IMR-90 (cell line): Measurements from ENCODE around the gene CRB1. TPM values are rescaled to one million over a fixed set of nuclear protein-coding genes. Genes with fewer than 3 reads are reported as not detected.

Experiments used
- ATAC-seq: fragments of 200-7000 bp; cut with Tn5 transposase; 2 replicates; pipeline ENCODE4 v1.9.1; 2020; ENCODE audit warnings: low read depth, mild to moderate bottlenecking, moderate library complexity
- BruUV-seq: library from RNA; stranded (reverse); fragments of 400-500 nt; replicated peaks from 2 replicates; lab custom pipeline; 2021; lab: Mats Ljungman, UMichigan
- CTCF ChIA-PET: fragments of 300-600 bp; formaldehyde crosslinking; extraction: SDS; loops from one replicate; lab custom pipeline; 2021; ENCODE audit warnings: antibody characterized with exemption; lab: Yijun Ruan, JAX
- POLR2A ChIA-PET: fragments of 300-600 bp; sonication (Branson Sonifier 250); formaldehyde crosslinking; loops from one replicate; lab custom pipeline; 2022; ENCODE audit warnings: antibody characterized with exemption; ENCODE audit not compliant: unreplicated experiment; lab: Charles Lee
- DNase-seq: peaks from one replicate; pipeline ENCODE4 v3.0.0; 2013
- H2AFZ ChIP-seq: replicated peaks from 2 replicates; pipeline ENCODE3; 2013; ENCODE audit warnings: low read length, mild to moderate bottlenecking; ENCODE audit not compliant: poor library complexity
- H2AK5ac ChIP-seq: 2 replicates; pipeline ENCODE4 v1.6.1; 2013; ENCODE audit warnings: low read depth, low read length, inconsistent platforms
- H2AK9ac ChIP-seq: replicated peaks from 2 replicates; pipeline ENCODE3; 2013; ENCODE audit warnings: mild to moderate bottlenecking, low read depth, low read length, moderate library complexity; ENCODE audit not compliant: poor library complexity
- H2BK120ac ChIP-seq: 2 replicates; pipeline ENCODE4 v1.6.1; 2013; ENCODE audit warnings: low read depth, low read length, inconsistent platforms
- H2BK15ac ChIP-seq: 3 replicates; pipeline ENCODE4 v1.6.1; 2013; ENCODE audit warnings: low read depth, low read length, inconsistent platforms
- H2BK20ac ChIP-seq: 2 replicates; pipeline ENCODE4 v1.6.1; 2013; ENCODE audit warnings: low read depth, mild to moderate bottlenecking, inconsistent platforms, low read length, moderate library complexity
- H2BK5ac ChIP-seq: 2 replicates; pipeline ENCODE4 v1.6.1; 2013; ENCODE audit warnings: mild to moderate bottlenecking, low read depth, low read length, inconsistent platforms; ENCODE audit not compliant: poor library complexity, severe bottlenecking
- H3K14ac ChIP-seq: replicated peaks from 2 replicates; pipeline ENCODE4 v1.6.1; 2013; ENCODE audit warnings: low read depth, low read length, inconsistent platforms
- H3K18ac ChIP-seq: 2 replicates; pipeline ENCODE4 v1.6.1; 2013; ENCODE audit warnings: low read depth, low read length, control low read depth
- H3K23ac ChIP-seq: 2 replicates; pipeline ENCODE4 v1.6.1; 2013; ENCODE audit warnings: low read depth, low read length, inconsistent platforms
- H3K27ac ChIP-seq: 2 replicates; pipeline ENCODE4 v1.5.1; 2013; ENCODE audit warnings: mild to moderate bottlenecking, control low read depth, low read length; ENCODE audit not compliant: insufficient read depth
- H3K27me3 ChIP-seq: 2 replicates; pipeline ENCODE4 v1.6.1; 2013; ENCODE audit warnings: low read length; ENCODE audit not compliant: control insufficient read depth, insufficient read depth
- H3K36me3 ChIP-seq: 2 replicates; pipeline ENCODE4 v1.6.1; 2013; ENCODE audit warnings: low read length, mixed read lengths; ENCODE audit not compliant: control insufficient read depth, insufficient read depth
- H3K4ac ChIP-seq: 2 replicates; pipeline ENCODE4 v1.6.1; 2013; ENCODE audit warnings: low read depth, low read length, inconsistent platforms
- H3K4me1 ChIP-seq: 2 replicates; pipeline ENCODE4 v1.6.1; 2013; ENCODE audit warnings: low read length, mixed read lengths; ENCODE audit not compliant: control insufficient read depth, insufficient read depth
- H3K4me2 ChIP-seq: 2 replicates; pipeline ENCODE4 v1.6.1; 2013; ENCODE audit warnings: low read depth, mild to moderate bottlenecking, control low read depth, low read length, moderate library complexity
- H3K4me3 ChIP-seq: 2 replicates; pipeline ENCODE4 v1.5.1; 2013; ENCODE audit warnings: low read depth, mild to moderate bottlenecking, control low read depth, low read length, moderate library complexity; ENCODE audit not compliant: insufficient read depth
- H3K56ac ChIP-seq: 2 replicates; pipeline ENCODE4 v1.6.1; 2013; ENCODE audit warnings: low read length, inconsistent platforms; ENCODE audit not compliant: insufficient read depth; ENCODE audit errors: extremely low read depth
- H3K79me1 ChIP-seq, 2 experiments: 2 replicates each; pipeline ENCODE4 v1.6.1; 2013; ENCODE audit warnings: low read length in 2 of 2, inconsistent platforms in 1 of 2, low read depth in 1 of 2
- H3K9ac ChIP-seq: 2 replicates; pipeline ENCODE4 v1.6.1; 2013; ENCODE audit warnings: low read depth, low read length, control low read depth
- H3K9me1 ChIP-seq: 2 replicates; pipeline ENCODE4 v1.6.1; 2013; ENCODE audit warnings: low read length, inconsistent platforms; ENCODE audit not compliant: insufficient read depth
- H3K9me3 ChIP-seq: 2 replicates; pipeline ENCODE4 v1.6.1; 2013; ENCODE audit warnings: low read length; ENCODE audit not compliant: control insufficient read depth, insufficient read depth
- H4K20me1 ChIP-seq: 2 replicates; pipeline ENCODE4 v1.6.1; 2013; ENCODE audit warnings: low read length, inconsistent platforms; ENCODE audit not compliant: insufficient read depth
- H4K5ac ChIP-seq: 2 replicates; pipeline ENCODE4 v1.6.1; 2013; ENCODE audit warnings: mild to moderate bottlenecking, low read depth, low read length, control low read depth
- H4K8ac ChIP-seq, 2 experiments: 2 replicates each; pipeline ENCODE4 v1.6.1; 2013; ENCODE audit warnings: low read depth in 2 of 2, low read length in 2 of 2, control low read depth in 1 of 2, inconsistent platforms in 1 of 2
- H4K91ac ChIP-seq: 2 replicates; pipeline ENCODE4 v1.6.1; 2013; ENCODE audit warnings: low read depth, low read length, inconsistent platforms; ENCODE audit not compliant: insufficient read depth
- FOS ChIP-seq: fragments of 150-350 bp; IDR thresholded peaks from 2 replicates; pipeline ENCODE4 v1.6.1; 2016; ENCODE audit warnings: low read depth, low read length
- RFX5 ChIP-seq: IDR thresholded peaks from 2 replicates; pipeline ENCODE4 v1.8.0; 2012; ENCODE audit warnings: low read depth, mild to moderate bottlenecking, low read length, moderate library complexity
- SMC3 ChIP-seq: fragments of 150-350 bp; IDR thresholded peaks from 2 replicates; pipeline ENCODE4 v1.6.1; 2016; ENCODE audit warnings: low read depth, mild to moderate bottlenecking, antibody characterized with exemption, low read length, moderate library complexity
- WGBS, 2 experiments: methylation state at CpG; one replicate each; pipeline versions ENCODE4 v1.1.5 to v1.1.7; 2013; ENCODE audit warnings: missing lambda C conversion rate in 2 of 2; ENCODE audit not compliant: insufficient read length in 1 of 2; ENCODE audit errors: extremely low coverage in 2 of 2; 5-methylcytosine and 5-hydroxymethylcytosine counted together
- dilution Hi-C: fragments of 300-500 bp; cut with HindIII; formaldehyde crosslinking; loops from one replicate; pipeline ENCODE4 v1.14.3; 2018; ENCODE audit warnings: low sequenced_read_pairs; ENCODE audit not compliant: unreplicated experiment
- in situ Hi-C: fragments of 300-500 bp; cut with MboI; formaldehyde crosslinking; loops from 3 replicates; pipeline ENCODE4 v1.14.3; 2019; ENCODE audit warnings: low sequenced_read_pairs, inconsistent platforms, mixed read lengths
- intact Hi-C: fragments of 100-400 bp; cut with micrococcal nuclease; formaldehyde crosslinking; loops from 2 replicates; pipeline ENCODE4 v1.10.0; 2022
- polyA plus RNA-seq, 3 experiments: library from polyadenylated mRNA; depleted of rRNA; stranded (reverse); fragments of >200 nt; gene quantifications; 2 replicates each; pipeline ENCODE4 v1.2.3, GENCODE V29; 2012; ENCODE audit warnings: low replicate concordance in 1 of 3
- total RNA-seq: library from RNA; depleted of rRNA; stranded (reverse); fragments of >200 nt; gene quantifications from 2 replicates; pipeline ENCODE4 v1.2.3, GENCODE V29; 2012

The CRB1 gene
- total and polyA plus RNA-seq, 2 of the 4 experiments (the other 2 are of a cell fraction) = not detected

DNA sequence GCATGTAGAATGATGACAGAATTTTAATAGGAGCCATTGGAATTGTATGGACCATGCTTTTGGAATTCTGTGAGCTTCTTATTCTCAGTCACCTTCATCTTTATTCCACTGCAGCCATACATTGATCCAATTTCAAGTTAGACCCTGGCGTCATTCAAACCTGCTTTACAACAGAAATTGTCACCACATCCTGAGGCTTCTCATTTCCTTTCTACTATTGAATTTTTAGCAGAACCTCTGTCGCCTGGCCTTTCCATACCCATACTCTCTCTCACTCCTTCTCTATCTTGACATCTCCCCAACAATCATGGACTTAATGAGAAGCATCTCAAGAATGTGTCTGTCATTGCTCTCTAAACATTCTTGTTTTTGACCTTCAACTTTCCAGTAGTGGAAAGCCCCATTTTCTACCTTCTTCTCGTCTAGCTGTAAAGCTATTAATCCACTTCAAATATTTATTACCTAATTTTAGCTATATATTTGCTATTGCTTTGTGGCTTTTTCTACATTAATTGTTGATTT lies 74.1 kb downstream of the CRB1 start:
- WGBS, 2 experiments = 100% methylated on average over 1 of the region's 3 CpGs; no CpG with 5 or more reads in 1 of the 2 experiments
- BruUV-seq = no TSS peak
- CTCF ChIA-PET = interaction anchor here (0.9 kb wide), 1 partner anchor 12 kb away, joined by 3 read pairs; no protein-coding TSS in a partner anchor

More for the DNA sequence above, 74.1 kb downstream of the CRB1 start:
- H3K9ac ChIP-seq = no peak overlapping the region
- H3K4me2 ChIP-seq = no peak overlapping the region
- H3K4me3 ChIP-seq = no peak overlapping the region
- H3K56ac ChIP-seq = no peak overlapping the region
- no peak overlapping the region for H2BK20ac ChIP-seq
- no peak overlapping the region for H2AK5ac ChIP-seq
- H3K27me3 ChIP-seq = no peaks in the 10 kb centered on the region
- no peak overlapping the region for H3K4ac ChIP-seq
- no peak overlapping the region for H2AK9ac ChIP-seq
- no peak overlapping the region for H4K5ac ChIP-seq
- TF ChIP-seq SMC3 (no peak), RFX5 (no peak), FOS (no peak)
- H4K20me1 ChIP-seq = no peaks in the 10 kb centered on the region
- H3K9me3 ChIP-seq = no peaks in the 10 kb centered on the region
- no peak overlapping the region for H3K14ac ChIP-seq
- no peaks in the 10 kb centered on the region for H3K36me3 ChIP-seq
- dilution Hi-C loops (no loop called here), intact Hi-C loops (no loop called here), in situ Hi-C loops (no loop called here)
- H3K18ac ChIP-seq = no peak overlapping the region
- ATAC-seq (no peak), DNase-seq (no peak)
- H4K8ac ChIP-seq = no peak overlapping the region
- no peak overlapping the region for H2BK120ac ChIP-seq
- no peak overlapping the region for H2BK5ac ChIP-seq
- H3K79me1 ChIP-seq = no peaks in the 10 kb centered on the region
- POLR2A ChIA-PET = no interaction called here
- H3K23ac ChIP-seq = no peak overlapping the region
- H4K91ac ChIP-seq = no peak overlapping the region
- no peak overlapping the region for H2AFZ ChIP-seq
- H3K4me1 ChIP-seq = no peaks in the 10 kb centered on the region
- no peak overlapping the region for H3K27ac ChIP-seq
- no peak overlapping the region for H2BK15ac ChIP-seq
- no peaks in the 10 kb centered on the region for H3K9me1 ChIP-seq
